ENCODE measurements around the gene SLC23A2.

- TF ChIP-seq POLR2A (IDR thresholded peaks at IDR 0.05): no peak
- no peak for TF ChIP-seq CTCF (IDR thresholded peaks at IDR 0.05)
Observed at GRCh38 chr20:4979841-4980410, 21.4 kb downstream of the SLC23A2 start.

All from sigmoid colon (tissue), 3 donors.